ENCODE data around the gene SMNDC1.

GRCh38 chr10:110343947-110344346 lies 39.2 kb upstream of the SMNDC1 start:
- TF ChIP-seq CTCF (conservative IDR thresholded peaks at IDR 0.05) = no peak
- TF ChIP-seq EZH2 (IDR thresholded peaks at IDR 0.05; ENCODE audit: low read depth) = no peak

All from PC-9 (cell line).